Duodenal mucosa (tissue), 2 donors: ENCODE data around the gene KIAA1755.

Experiments
- H3K27ac ChIP-seq: one replicate; pipeline ENCODE4 v1.7.0; 2013; ENCODE audit warnings: low read depth, low read length
- H3K27me3 ChIP-seq, 2 donors: one replicate each; pipeline ENCODE4 v1.7.0; 2013; ENCODE audit warnings: low read length in 2 of 2, control low read depth in 1 of 2; ENCODE audit not compliant: insufficient read depth in 2 of 2, control insufficient read depth in 1 of 2
- H3K36me3 ChIP-seq, 2 donors: one replicate each; pipeline ENCODE4 v1.7.0; 2013; ENCODE audit warnings: low read length in 2 of 2, control low read depth in 1 of 2; ENCODE audit not compliant: insufficient read depth in 2 of 2, control insufficient read depth in 1 of 2
- H3K4me1 ChIP-seq, 2 donors: one replicate each; pipeline ENCODE4 v1.7.0; 2013; ENCODE audit warnings: low read length in 2 of 2, control low read depth in 1 of 2; ENCODE audit not compliant: insufficient read depth in 2 of 2, control insufficient read depth in 1 of 2
- H3K4me3 ChIP-seq, 2 donors: one replicate each; pipeline ENCODE4 v1.7.0; 2013; ENCODE audit warnings: low read length in 2 of 2, low read depth in 1 of 2
- H3K9ac ChIP-seq, 2 donors: one replicate each; pipeline ENCODE4 v1.7.0; 2013; ENCODE audit warnings: low read length in 2 of 2, low read depth in 1 of 2
- H3K9me3 ChIP-seq, 2 donors: one replicate each; pipeline ENCODE4 v1.7.0; 2013; ENCODE audit warnings: low read length in 2 of 2, control low read depth in 1 of 2; ENCODE audit not compliant: control insufficient read depth in 1 of 2

KIAA1755 gene

GRCh38 chr20:38214256-38215193 is 46.0 kb downstream of the KIAA1755 start:
- no peaks in the 10 kb centered on the region for H3K9me3 ChIP-seq
- H3K9ac ChIP-seq = no peak overlapping the region

GRCh38 chr20:38213607-38213940 is 47.0 kb downstream of the KIAA1755 start:
- no peak overlapping the region for H3K27ac ChIP-seq
- H3K9me3 ChIP-seq = no peaks in the 10 kb centered on the region
- H3K36me3 ChIP-seq = no peaks in the 10 kb centered on the region
- H3K9ac ChIP-seq = no peak overlapping the region
- H3K4me1 ChIP-seq = no peaks in the 10 kb centered on the region
- no peaks in the 10 kb centered on the region for H3K27me3 ChIP-seq
- no peak overlapping the region for H3K4me3 ChIP-seq

More at GRCh38 chr20:38214256-38215193, 46.0 kb downstream of the KIAA1755 start:
- H3K36me3 ChIP-seq = no peaks in the 10 kb centered on the region
- H3K27me3 ChIP-seq = no peaks in the 10 kb centered on the region
- no peaks in the 10 kb centered on the region for H3K4me1 ChIP-seq
- no peak overlapping the region for H3K4me3 ChIP-seq
- H3K27ac ChIP-seq = no peak overlapping the region

DNA sequence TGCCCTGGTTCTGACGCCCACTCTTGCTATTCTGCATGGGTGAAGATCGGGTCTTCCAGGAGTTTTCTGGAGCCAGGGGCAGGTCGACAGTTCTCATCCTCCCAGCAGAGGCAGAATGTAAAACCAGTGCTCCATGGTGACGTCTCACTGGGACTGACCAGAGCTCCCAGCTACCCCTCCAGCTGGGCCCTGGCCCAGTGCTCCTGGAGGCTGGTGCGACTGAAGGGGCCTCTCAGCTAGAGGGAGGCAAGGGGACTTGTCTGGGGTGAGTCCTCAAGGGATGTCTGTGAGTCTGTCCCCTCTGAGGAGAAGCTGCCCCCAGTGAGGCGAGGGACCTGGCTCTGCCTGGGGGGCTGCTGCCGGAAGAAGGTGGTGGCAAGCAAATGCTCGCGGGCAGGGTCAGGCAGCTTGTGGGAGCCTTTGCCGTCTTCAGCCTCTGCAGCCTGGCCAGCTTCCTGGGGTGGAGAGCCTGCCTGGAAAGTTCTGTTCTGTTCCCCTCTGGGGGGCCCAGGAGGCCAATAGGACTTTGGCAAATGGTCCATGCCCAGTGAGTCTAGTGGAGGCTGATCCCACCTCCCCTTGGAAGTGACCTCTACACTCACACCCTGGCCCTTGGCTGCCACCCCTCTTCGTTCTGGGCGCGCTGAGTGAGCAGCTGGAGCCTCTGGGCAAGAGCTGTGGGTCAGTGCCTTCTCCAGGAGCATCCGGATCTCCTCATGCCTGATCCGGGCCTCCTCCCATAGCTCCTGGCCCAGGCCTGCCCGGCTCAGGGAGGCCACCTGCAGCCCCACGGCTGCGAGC is 47.5 kb downstream of the KIAA1755 start:
- no peak overlapping the region for H3K9ac ChIP-seq
- H3K27me3 ChIP-seq = no peaks in the 10 kb centered on the region
- H3K4me3 ChIP-seq = no peak overlapping the region
- no peak overlapping the region for H3K27ac ChIP-seq
- no peaks in the 10 kb centered on the region for H3K36me3 ChIP-seq
- no peaks in the 10 kb centered on the region for H3K4me1 ChIP-seq
- H3K9me3 ChIP-seq = no peaks in the 10 kb centered on the region

DNA sequence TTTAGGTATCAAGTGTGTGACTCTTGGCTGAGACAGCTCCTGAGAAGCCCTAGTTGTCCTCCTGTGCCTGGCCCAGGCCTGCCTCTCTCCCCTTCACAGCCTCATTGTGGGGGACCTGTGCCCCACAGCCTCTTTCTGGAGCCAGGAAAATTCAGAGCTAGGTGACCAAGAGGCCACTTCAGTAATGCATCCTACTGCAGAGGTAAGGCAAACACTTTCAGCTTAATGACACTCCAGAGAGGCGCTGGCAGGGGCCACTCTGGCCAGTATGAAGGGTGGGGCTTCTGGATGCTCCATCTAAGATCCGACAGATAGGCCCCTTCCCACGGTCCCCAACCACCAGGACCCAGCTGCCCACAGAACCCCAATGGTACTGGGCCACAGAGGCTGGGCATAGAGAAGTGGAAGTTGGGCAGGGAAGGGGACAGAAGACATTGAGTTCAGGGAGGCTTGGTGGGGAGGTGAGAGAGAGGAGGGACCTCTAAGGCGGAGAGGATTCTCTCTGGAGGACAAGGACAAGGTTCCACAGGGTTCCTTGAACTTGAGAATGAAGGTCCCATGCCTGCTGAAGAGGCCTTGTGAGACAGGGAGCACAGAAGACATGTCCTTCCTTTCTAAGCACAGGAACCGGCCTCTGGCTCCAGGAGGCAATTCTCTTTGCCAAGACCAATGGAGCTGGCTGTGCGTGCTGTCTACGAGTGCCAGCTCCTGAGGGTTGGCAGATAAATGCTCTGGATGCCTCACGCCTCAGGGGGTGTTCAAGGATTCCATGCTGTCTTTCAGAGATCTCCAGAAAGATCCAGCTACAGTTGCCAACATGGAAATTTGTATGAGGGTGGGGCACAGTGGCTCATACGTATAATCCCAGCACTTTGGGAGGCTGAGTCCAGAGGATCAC is 49.1 kb downstream of the KIAA1755 start:
- Histone ChIP-seq H3K4me3 (no peak overlapping the region), H3K36me3 (no peaks in the 10 kb centered on the region), H3K9ac (no peak overlapping the region), H3K4me1 (no peaks in the 10 kb centered on the region), H3K9me3 (no peaks in the 10 kb centered on the region), H3K27me3 (no peaks in the 10 kb centered on the region), H3K27ac (no peak overlapping the region)

GRCh38 chr20:38210741-38211140 is 49.8 kb downstream of the KIAA1755 start:
- H3K27me3 ChIP-seq = no peaks in the 10 kb centered on the region
- H3K4me3 ChIP-seq = no peak overlapping the region
- H3K36me3 ChIP-seq = no peaks in the 10 kb centered on the region
- no peaks in the 10 kb centered on the region for H3K4me1 ChIP-seq
- no peaks in the 10 kb centered on the region for H3K9me3 ChIP-seq
- H3K27ac ChIP-seq = no peak overlapping the region
- no peak overlapping the region for H3K9ac ChIP-seq

- H3K9ac ChIP-seq = no peak overlapping the region
- H3K9me3 ChIP-seq = no peaks in the 10 kb centered on the region
- H3K4me3 ChIP-seq = no peak overlapping the region
- no peaks in the 10 kb centered on the region for H3K4me1 ChIP-seq
- no peaks in the 10 kb centered on the region for H3K27me3 ChIP-seq
- no peaks in the 10 kb centered on the region for H3K36me3 ChIP-seq
- H3K27ac ChIP-seq = no peak overlapping the region
Observed at GRCh38 chr20:38209736-38210405, 50.7 kb downstream of the KIAA1755 start.

- Histone ChIP-seq H3K27me3 (no peaks in the 10 kb centered on the region), H3K36me3 (no peaks in the 10 kb centered on the region), H3K27ac (no peak overlapping the region), H3K9ac (no peak overlapping the region), H3K4me3 (no peak overlapping the region), H3K4me1 (no peaks in the 10 kb centered on the region), H3K9me3 (no peaks in the 10 kb centered on the region)
Observed at GRCh38 chr20:38209054-38209675, 51.4 kb downstream of the KIAA1755 start.

- H3K4me1 ChIP-seq = no peaks in the 10 kb centered on the region
- H3K27ac ChIP-seq = no peak overlapping the region
- no peaks in the 10 kb centered on the region for H3K36me3 ChIP-seq
- no peak overlapping the region for H3K9ac ChIP-seq
- no peak overlapping the region for H3K4me3 ChIP-seq
- no peaks in the 10 kb centered on the region for H3K27me3 ChIP-seq
- no peaks in the 10 kb centered on the region for H3K9me3 ChIP-seq
Observed at GRCh38 chr20:38208523-38208922, 52.0 kb downstream of the KIAA1755 start.

GRCh38 chr20:38208088-38208487 is 52.4 kb downstream of the KIAA1755 start:
- no peak overlapping the region for H3K27ac ChIP-seq
- H3K4me3 ChIP-seq = no peak overlapping the region
- no peaks in the 10 kb centered on the region for H3K9me3 ChIP-seq
- no peak overlapping the region for H3K9ac ChIP-seq
- no peaks in the 10 kb centered on the region for H3K4me1 ChIP-seq
- no peaks in the 10 kb centered on the region for H3K27me3 ChIP-seq
- no peaks in the 10 kb centered on the region for H3K36me3 ChIP-seq
